G401.6 (cell line): ENCODE data around the gene PRICKLE4.

Source experiments
- FAIRE-seq: peaks from 2 replicates; lab custom pipeline; 2012; peaks lifted over from hg19 to GRCh38; lab: Jason Lieb, UNC

The PRICKLE4 gene

DNA sequence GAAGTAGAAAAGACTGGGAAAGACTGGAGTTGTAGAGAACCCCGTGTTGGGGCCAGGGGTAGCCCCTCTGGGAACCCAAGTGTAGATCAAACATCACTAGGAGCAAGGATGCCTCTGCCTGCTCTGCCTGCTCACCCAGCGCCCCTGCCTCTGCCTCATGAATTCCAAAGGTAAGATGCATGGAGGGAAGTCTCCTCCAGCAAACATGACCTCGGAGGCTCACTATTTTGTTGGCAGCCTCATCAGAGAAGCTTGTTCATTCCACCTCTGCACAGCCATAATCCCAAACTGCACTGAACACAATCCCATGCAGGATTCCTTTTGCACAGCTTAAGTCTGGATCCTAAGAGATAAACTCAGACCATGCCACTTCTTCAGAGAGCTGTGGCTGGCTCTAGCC, 5.7 kb upstream of the PRICKLE4 start:
- no peak for FAIRE-seq

- FAIRE-seq = no peak
These were observed 5.2 kb upstream of the PRICKLE4 start for GRCh38 chr6:41775293-41775882.

DNA sequence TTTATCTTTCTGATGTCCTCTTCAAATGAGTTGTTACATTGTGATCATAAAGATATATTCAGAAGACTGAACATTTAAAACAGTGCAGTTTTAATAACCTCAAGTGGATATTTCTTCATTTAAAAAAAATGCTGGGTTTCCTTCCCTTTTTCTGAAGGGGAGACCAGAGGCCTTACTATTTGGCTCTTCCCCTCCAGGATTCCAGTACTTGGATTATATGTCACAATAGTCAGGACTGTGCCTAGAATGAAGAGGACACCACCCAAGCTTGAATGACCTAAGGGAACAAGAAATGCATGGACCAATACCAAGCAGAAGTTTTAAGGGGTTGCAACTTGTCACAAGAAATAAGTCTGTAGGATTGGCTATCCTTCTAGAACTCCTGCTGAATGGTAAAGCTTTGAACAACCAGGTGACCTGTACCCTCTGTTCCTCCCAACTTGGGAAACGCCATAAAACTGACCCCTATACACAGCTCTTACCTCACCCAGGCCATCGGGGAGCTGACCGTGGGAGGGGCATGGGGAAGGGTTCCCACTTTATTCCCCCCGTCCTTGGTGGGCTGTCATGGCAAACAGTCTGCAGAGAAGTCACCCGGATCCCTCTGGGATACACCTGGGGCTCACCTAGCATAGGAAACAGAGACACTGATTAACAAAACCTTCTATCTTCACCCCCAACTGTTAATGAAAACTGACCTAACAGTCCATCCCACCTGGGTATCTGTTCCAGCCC, 2.9 kb upstream of the PRICKLE4 start:
- FAIRE-seq = no peak

DNA sequence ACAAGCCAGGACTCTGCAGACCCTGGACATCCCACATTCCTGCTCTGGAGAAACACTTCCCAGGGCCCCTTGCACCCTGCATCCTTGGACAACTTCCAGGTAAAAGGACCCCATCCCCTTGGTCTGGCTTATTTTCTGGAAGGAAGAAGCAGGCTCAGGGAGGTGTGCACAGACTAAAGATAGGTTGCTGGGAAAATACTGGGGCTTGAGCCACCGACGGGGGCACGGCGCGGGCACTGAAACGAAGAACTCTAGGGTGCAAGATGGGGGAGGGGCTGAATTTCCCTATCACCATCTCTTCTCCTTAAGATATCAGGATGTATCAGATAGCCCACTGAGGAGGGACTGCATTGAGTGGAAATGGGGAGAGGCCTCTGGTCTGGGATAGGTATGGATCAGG, 1.7 kb upstream of the PRICKLE4 start:
- no peak for FAIRE-seq

- FAIRE-seq = no peak
These were observed 1.2 kb upstream of the PRICKLE4 start for GRCh38 chr6:41779336-41779735.

DNA sequence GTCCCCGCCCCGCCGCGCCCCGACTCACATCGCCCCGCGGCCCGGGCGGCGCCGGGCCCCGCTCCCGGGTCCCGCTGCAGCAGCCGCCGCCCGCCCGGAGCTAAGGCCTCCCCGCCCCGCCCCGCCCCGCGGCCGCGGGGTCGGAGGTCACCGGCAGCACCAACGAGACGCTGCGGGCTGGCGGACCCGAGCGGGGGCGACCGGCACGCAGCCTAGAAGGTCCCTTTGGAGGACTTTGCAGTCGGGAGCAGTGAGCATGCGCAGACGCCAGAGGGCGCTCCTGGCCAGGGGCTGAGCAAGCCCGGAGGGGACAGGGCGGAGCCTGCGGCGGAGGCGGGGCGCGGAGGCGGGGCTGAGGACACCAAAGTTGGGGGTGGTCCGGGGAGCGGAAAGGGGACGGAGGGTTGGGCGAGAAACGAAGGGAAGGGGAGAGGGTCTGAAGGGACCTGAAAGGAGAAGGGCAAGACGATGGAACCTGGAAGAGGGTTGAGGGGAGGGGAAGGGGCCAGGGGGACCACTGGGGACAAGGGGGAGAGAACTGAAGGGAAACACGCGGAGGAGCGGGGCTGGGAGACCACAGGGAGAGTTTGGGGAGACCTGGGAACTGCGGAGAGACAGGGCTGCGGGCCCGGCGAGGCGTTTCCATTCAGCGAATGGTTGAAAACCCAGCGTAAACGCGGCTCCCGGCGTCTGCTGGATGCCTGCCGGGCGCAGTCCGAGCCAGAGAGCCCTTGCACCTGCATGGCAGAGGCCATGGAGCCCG, 613 bp upstream of the PRICKLE4 start, which contains the start of gene FRS3:
Gene FRS3, minus strand, starts transcription at position 113 of the 763 bp plus-strand sequence. CDS start 2,913 bp downstream, outside the sequence.
- peak; percentile 31 for FAIRE-seq

- FAIRE-seq = no peak
These were observed 766 bp downstream of the PRICKLE4 start for GRCh38 chr6:41781366-41781730.

GRCh38 chr6:41783106-41783780, 2.7 kb downstream of the PRICKLE4 start:
- no peak for FAIRE-seq

- no peak for FAIRE-seq
These were observed 4.1 kb downstream of the PRICKLE4 start for GRCh38 chr6:41784581-41785171.

DNA sequence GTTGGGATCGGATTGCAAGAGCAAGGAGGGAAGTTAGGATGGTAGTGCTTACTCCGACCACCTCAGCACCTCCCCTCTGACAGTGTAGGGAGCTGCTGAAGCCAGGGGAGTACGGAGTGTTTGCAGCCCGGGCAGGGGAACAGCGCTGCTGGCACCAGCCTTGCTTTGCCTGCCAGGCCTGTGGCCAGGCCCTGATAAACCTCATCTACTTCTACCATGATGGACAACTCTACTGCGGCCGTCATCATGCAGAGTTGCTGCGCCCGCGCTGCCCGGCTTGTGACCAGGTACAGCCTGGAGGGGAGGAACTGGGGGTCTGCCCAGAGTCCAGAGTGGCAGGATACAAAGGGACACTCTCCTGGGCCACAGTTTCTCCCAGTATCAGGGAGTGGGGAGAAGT, 4.7 kb downstream of the PRICKLE4 start:
- FAIRE-seq = no peak

GRCh38 chr6:41785689-41786450, 5.3 kb downstream of the PRICKLE4 start:
- no peak for FAIRE-seq

DNA sequence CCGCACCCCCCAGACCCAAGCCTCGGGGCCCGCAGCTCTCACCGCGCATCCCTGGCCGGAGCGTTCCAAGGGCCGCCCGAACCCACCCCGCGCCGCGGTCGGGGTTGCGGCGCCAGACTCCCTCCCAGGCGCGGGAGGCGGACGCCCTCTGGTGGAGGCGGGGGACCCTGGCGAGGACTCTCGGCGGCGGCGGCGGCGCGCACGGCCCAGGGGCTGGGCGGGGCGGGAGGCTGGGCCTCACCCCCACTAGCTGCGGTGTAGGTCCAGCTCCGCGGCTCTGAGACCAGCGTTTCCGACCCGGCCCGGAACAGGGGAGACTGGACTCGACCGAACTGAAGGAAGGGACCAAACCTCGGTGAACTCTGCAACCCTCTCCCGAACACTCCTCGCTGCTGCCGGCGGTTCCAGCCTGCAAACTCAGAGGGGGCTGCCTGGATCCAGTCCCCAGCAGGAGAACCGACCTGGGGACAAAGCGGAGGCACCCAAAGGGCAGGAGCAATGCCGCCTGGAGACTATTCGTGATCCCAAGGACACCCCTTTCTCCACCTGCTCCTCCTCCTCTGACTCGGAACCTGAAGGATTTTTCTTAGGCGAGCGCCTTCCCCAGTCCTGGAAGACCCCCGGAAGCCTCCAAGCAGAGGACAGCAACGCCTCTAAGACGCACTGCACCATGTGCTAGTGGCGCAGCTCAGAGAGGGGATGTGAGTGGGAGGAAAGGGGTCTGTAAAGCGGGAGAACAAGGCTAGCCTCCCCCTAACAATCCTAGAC, 6.1 kb downstream of the PRICKLE4 start:
- no peak for FAIRE-seq

- FAIRE-seq = peak; percentile 28
These were observed 6.8 kb downstream of the PRICKLE4 start, which contains the start of gene TOMM6 for GRCh38 chr6:41787219-41787917. TSS of gene TOMM6 (plus strand) at chr6:41787694. CDS start at chr6:41787698, 4 bp downstream.

DNA sequence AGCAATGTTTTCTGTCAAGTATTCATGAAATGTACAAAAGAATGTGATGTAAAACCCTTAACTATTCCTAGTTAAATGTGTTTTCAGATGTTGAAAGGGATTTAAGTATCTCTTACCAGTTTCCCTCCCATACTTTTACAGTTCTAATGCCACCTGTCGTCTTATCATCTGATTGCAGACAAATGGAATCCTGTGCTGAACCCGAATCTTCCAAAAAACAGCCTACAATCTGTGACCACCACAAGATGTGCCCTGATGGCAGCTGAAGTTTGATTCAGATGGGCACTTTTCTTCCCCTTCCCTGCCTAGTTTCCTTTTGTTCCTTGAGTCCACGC, 8.8 kb downstream of the PRICKLE4 start:
- no peak for FAIRE-seq

- FAIRE-seq = no peak
These were observed 9.5 kb downstream of the PRICKLE4 start for GRCh38 chr6:41790045-41790444.

DNA sequence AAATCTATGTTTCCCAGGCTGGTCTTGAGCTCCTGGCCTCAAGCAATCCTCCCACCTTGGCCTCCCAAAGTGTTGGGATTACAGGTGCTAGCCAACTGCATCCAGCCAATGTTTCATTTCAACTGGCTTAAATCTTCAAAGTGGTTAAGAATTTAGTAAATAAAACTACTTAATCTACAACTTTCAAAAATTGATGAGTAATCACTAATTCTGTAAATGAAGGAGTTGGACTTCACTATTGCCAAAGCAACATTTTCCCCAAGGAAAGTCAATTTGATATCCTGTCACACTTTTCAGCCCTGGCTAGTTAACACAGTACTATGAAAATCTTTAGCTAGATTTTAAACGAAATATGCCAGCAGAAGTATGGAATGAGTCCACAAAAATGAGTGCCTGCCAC, 10.7 kb downstream of the PRICKLE4 start:
- no peak for FAIRE-seq

DNA sequence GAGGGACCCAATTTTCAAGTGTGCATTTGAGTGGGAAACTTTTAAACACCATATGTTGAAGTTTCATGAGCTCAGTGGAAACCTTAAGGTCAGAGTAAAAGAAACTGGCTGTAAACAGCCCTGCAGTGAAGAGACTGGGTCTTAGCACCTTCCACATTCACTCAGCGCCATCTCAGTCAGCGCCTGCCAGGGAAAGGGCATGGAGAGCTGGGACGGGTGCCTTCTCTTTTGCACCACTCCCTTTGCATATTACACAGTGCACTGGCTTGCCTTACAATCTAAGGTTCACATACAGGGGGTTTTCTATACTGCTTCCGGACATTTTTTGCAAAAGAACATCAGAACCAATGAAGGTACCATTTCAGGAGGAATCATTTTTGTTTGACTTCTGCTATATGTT, 11.4 kb downstream of the PRICKLE4 start:
- no peak for FAIRE-seq

DNA sequence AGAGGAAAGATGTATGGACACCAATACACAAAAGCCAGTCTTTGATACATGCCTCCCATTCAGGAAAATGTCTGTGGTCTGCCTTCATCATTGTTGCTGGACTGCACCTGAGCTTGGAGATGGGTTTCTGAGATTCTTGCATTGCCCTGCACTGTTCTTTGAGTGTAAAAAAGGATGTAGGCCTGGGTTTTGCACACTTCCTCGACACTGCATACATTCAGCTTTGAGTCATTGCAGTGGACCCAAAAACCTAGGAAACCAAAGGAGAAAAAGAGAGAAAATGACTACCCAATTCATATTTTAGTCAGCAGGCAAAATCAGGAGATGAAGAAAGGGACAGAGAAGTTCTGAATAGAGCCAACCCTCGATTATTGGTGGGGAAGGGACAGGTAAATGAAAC, 15.9 kb downstream of the PRICKLE4 start:
- no peak for FAIRE-seq

DNA sequence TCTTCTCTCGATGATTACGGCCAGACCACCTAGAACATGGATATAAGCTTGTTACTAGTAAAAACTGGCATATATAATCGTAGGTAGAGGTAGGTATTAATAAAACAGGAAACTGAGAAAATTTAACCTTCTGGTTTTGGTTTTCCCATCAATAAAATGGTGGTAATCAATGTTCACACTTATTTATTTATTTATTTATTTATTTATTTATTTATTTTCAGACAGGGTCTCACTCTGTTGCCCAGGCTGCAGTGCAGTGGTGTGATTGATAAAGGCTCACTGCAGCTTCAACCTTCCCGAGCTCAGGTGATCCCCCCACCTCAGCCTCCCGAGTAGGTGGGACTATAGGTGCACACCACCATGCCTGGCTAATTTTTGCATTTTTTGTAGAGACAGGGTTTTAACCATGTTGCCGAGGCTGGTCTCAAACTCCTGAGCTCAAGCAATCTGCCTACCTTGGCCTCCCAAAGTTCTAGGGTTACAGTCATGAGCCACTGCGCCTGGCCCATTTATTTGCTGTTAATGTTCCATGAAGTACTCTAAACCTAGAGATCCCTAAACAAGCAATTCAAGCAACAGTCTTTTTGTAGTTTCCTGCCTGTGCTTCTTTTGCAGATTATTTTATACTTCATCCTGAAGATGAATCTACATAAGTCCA, 18.4 kb downstream of the PRICKLE4 start:
- no peak for FAIRE-seq

GRCh38 chr6:41799559-41799911, 19.0 kb downstream of the PRICKLE4 start:
- FAIRE-seq = no peak
